A549 treated with CpdA at 1 μM for 4 hours (cell line): ENCODE measurements around the gene MID1IP1. TPM values are rescaled to one million over a fixed set of nuclear protein-coding genes. Genes with fewer than 3 reads are reported as not detected.

ENCODE experiments used
- total RNA-seq: library from RNA; stranded (reverse); fragments of 200-300 nt; extraction: Qiagen RNA extraction; gene quantifications from 5 replicates; pipeline ENCODE4 v1.2.3, GENCODE V29; 2022; ENCODE audit warnings: low read depth

The MID1IP1 gene
- total RNA-seq, result 25.9 to 36.9 TPM (median 35.8 TPM) in 5 replicates

GRCh38 chrX:38800981-38801845 lies at the start of gene MID1IP1:
TSS of gene MID1IP1 (plus strand) at chrX:38801459. CDS start at chrX:38804947, 3,488 bp downstream.

Other genes with a start within 250 kb of the MID1IP1 start
- gene TSPAN7, start 239.9 kb upstream of the MID1IP1 start, total RNA-seq, result 2.4 to 3.5 TPM (median 3.2 TPM) in 5 replicates